ENCODE results near the gene SLC35G6. TPM values are rescaled to one million over a fixed set of nuclear protein-coding genes. Genes with fewer than 3 reads are reported as not detected.

The SLC35G6 gene
- not detected in 2 replicates for total RNA-seq

DNA sequence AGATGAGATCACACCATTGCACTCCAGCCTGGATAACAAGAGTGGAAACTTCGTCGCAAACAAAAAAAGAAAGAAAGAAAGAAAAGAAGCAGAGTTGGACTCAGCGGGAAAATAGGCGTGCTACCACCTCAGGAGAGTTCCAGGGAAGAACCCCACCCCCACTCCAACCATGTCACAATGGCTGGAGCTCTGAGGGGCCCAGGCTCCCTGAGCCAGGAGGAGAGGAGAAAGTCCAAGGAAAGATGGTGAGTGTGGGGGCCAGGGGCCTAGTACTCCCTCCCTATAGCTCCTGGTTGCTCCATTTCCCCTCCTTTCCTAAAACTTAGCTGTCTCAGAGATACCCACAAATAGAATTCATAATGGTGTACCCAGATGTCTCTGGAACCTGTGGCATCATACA, at the start of gene SLC35G6:
SLC35G6 (plus strand) TSS at position 172 of the 400 bp plus-strand sequence; CDS start at position 243, 71 bp downstream.

DNA sequence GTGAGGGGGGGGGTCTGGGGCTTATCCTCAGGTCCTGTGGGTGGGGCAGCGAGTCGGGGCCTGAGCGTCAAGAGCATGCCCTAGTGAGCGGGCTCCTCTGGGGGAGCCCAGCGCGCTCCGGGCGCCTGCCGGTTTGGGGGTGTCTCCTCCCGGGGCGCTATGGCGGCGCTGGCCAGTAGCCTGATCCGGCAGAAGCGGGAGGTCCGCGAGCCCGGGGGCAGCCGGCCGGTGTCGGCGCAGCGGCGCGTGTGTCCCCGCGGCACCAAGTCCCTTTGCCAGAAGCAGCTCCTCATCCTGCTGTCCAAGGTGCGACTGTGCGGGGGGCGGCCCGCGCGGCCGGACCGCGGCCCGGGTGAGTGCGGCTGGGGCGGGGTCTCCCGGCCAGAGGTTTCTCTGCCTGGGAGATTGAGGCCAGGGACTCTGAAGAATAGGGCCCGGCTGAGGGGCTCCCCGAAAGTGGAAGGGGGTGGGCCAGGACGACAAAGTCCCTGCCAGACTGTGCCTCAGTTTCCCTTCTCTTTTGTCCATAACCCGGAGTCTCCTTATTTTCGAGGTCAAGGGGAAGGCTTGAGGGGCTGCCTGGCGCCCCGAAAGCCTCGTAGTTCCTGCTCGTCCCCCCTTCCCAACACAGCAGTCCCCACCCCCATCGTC, 41.7 kb upstream of the SLC35G6 start, which contains the start of gene FGF11:
FGF11 (plus strand) TSS at position 51 of the 651 bp plus-strand sequence; CDS start at position 160, 109 bp downstream.

DNA sequence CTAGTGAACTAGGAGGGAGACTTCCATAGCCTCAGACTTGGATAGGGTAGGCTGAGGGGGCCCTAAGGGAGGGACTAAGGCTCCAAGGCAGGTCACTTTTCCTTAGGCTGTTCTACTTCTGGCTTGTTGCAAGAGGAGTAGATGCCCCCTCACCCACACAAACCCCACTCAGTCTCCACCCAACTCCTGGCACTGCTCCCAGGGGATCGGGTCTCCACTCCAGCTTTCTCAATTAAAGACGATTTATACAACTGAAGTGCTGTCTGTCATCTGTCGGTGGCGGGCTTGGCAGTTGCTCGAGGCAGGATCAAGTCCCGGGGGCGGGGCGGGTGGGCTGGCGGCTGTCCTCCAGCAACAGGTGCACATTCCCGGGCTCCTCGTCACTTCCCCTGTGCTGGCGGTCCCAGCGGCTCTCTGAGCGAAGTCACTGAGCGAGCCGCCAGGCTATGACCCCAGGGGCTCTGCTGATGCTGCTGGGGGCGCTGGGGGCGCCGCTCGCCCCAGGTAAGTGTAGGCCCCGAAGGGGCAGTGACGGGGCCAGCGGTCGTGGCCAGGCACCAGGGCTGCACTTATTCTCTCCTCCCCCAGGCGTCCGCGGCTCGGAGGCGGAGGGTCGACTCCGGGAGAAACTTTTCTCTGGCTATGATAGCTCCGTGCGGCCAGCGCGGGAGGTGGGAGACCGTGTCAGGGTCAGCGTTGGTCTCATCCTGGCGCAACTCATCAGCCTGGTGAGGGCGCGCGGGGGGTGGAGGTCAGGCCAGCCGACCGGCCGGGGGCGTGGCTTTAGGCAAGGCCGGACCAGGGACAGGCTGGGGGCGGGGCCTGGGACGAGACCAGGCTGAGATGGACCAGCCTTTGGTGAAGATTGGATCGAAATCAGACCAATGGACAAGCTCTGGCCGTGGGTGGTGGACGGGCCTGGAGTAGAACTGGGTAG, 36.3 kb upstream of the SLC35G6 start, which contains the start of gene CHRNB1:
CHRNB1 (plus strand) TSS at position 380 of the 937 bp plus-strand sequence; CDS start at position 447, 67 bp downstream.

DNA sequence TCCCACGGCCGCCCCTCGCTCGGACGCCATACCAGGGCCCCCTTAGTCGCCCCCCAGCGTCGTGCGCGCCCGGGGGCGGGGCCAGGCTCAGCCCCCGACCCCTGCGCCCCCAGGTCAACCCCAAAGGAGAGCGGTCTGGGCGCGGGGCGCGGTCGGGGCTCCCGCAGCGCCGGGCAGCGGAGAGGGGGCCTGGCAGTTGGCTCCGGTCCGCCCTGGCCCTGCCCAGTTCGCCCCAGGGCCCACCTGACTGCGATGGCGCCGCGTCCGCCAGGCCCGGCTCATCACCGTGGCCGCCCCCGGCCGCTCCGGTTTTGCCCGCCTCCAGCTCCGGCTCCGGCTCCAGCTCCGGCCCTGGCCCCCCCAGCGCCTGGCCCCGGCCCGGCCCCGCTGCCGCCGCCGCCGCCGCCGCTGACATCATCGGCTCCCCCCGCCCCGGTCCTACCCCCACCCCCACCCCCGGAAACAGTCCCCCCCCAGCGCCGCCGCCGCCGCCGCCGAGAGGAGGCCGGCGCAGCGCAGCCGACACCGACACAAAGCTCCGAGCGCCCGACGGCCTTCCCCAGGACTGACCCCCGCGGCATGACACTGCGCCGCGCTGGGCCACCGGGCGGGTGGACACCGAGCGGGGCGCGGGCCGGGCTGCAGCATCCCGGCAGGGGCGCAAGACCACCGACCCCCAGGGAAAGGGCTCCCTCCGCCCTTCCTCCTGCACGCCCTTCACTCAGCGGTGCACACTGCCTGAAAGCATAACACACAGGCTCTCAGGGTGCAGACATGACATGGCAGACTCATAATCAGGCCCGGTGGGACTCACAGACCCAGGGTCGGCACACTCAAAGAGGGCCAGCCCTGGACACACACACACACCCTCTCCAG, 1.8 kb upstream of the SLC35G6 start, which contains the start of gene ZBTB4:
ZBTB4 (minus strand) TSS at position 419 of the 876 bp plus-strand sequence. CDS start 12,830 bp downstream, outside the sequence.

DNA sequence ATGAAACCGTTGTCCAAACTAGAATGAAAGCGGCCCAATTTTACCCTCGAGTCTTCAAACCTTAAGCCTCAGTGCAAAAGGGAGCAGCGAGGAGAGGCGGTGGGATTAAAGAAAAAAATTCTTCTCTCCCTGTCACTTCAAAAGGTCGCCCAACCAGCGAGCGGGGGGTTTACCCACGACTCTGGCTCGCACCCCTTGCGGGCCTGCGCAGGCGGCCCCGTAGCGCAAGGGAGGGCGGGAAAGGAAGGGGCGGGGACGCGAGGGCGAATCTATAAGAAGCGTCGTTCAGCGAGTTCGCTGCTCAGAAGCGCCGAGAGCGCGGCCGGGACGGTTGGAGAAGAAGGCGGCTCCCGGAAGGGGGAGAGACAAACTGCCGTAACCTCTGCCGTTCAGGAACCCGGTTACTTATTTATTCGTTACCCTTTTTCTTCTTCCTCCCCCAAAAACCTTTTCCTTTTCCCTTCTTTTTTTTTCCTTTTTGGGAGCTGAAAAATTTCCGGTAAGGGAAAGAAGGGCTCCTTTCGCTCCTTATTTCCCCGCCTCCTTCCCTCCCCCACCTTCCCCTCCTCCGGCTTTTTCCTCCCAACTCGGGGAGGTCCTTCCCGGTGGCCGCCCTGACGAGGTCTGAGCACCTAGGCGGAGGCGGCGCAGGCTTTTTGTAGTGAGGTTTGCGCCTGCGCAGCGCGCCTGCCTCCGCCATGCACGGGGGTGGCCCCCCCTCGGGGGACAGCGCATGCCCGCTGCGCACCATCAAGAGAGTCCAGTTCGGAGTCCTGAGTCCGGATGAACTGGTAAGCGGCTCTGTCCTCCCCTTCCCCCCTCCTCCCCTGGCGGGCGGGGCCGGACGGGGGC, 3.0 kb downstream of the SLC35G6 start, which contains the start of gene POLR2A:
POLR2A (plus strand) TSS at position 300 of the 852 bp plus-strand sequence.

Other genes starting within 250 kb of the SLC35G6 start
- gene DVL2, start 246.9 kb upstream of the SLC35G6 start, total RNA-seq = 62.4 and 66.6 TPM in 2 replicates
- gene PHF23, start 242.0 kb upstream of the SLC35G6 start, total RNA-seq = 27.0 and 32.2 TPM in 2 replicates
- gene GABARAP, start 239.0 kb upstream of the SLC35G6 start, total RNA-seq = 57.8 and 81.4 TPM in 2 replicates
- gene CTDNEP1, start 229.7 kb upstream of the SLC35G6 start, total RNA-seq = 26.3 and 49.0 TPM in 2 replicates
- gene ELP5, start 229.2 kb upstream of the SLC35G6 start, total RNA-seq = 11.0 and 16.7 TPM in 2 replicates
- gene CLDN7, start 219.0 kb upstream of the SLC35G6 start, total RNA-seq = 453 and 573 TPM in 2 replicates
- under 0.01 and 0.14 TPM in 2 replicates for gene SLC2A4, start 199.7 kb upstream of the SLC35G6 start, total RNA-seq
- 0.34 and 1.1 TPM in 2 replicates for gene YBX2, start 186.8 kb upstream of the SLC35G6 start, total RNA-seq
- 435 and 611 TPM in 2 replicates for gene EIF5A, start 173.8 kb upstream of the SLC35G6 start, total RNA-seq
- gene GPS2, start 166.1 kb upstream of the SLC35G6 start, total RNA-seq = 29.4 and 30.4 TPM in 2 replicates
- gene NEURL4, start 152.1 kb upstream of the SLC35G6 start, total RNA-seq = 15.7 and 22.5 TPM in 2 replicates
- gene ACAP1, start 144.9 kb upstream of the SLC35G6 start, total RNA-seq = 0.34 and 0.71 TPM in 2 replicates
- gene KCTD11, start 129.3 kb upstream of the SLC35G6 start, total RNA-seq = 7.2 and 21.0 TPM in 2 replicates
- gene TMEM95, start 126.3 kb upstream of the SLC35G6 start, total RNA-seq = not detected in 2 replicates
- gene TNK1, start 100.4 kb upstream of the SLC35G6 start, total RNA-seq = 5.8 and 10.6 TPM in 2 replicates
- gene PLSCR3, start 86.9 kb upstream of the SLC35G6 start, total RNA-seq = 12.6 and 28.2 TPM in 2 replicates
- 26.6 and 88.9 TPM in 2 replicates for gene TMEM256, start 77.3 kb upstream of the SLC35G6 start, total RNA-seq
- gene NLGN2, start 73.6 kb upstream of the SLC35G6 start, total RNA-seq = 1.4 and 6.1 TPM in 2 replicates
- not detected in 2 replicates for gene SPEM1, start 61.1 kb upstream of the SLC35G6 start, total RNA-seq
- not detected in 2 replicates for gene SPEM2, start 55.8 kb upstream of the SLC35G6 start, total RNA-seq
- not detected in 2 replicates for gene SPEM3, start 52.6 kb upstream of the SLC35G6 start, total RNA-seq
- gene TMEM102, start 46.0 kb upstream of the SLC35G6 start, total RNA-seq = 10.3 and 10.7 TPM in 2 replicates
- 19.1 and 44.3 TPM in 2 replicates for gene FGF11, start 41.9 kb upstream of the SLC35G6 start, total RNA-seq
- gene CHRNB1, start 36.4 kb upstream of the SLC35G6 start, total RNA-seq = 7.6 and 14.7 TPM in 2 replicates
- gene ZBTB4, start 1.8 kb upstream of the SLC35G6 start, total RNA-seq = 17.4 and 37.4 TPM in 2 replicates
- 75.9 and 140 TPM in 2 replicates for gene POLR2A, start 2.9 kb downstream of the SLC35G6 start, total RNA-seq
- 0.34 and 2.5 TPM in 2 replicates for gene TNFSF12, start 67.6 kb downstream of the SLC35G6 start, total RNA-seq
- 2.6 and 3.8 TPM in 2 replicates for gene TNFSF13, start 77.3 kb downstream of the SLC35G6 start, total RNA-seq
- gene SENP3, start 80.5 kb downstream of the SLC35G6 start, total RNA-seq = 76.8 and 126 TPM in 2 replicates
- gene CD68, start 98.2 kb downstream of the SLC35G6 start, total RNA-seq = 8.3 and 13.7 TPM in 2 replicates
- gene MPDU1, start 102.4 kb downstream of the SLC35G6 start, total RNA-seq = 31.0 and 32.5 TPM in 2 replicates
- gene SOX15, start 108.6 kb downstream of the SLC35G6 start, total RNA-seq = 38.7 and 54.0 TPM in 2 replicates
- gene FXR2, start 133.5 kb downstream of the SLC35G6 start, total RNA-seq = 39.1 and 51.3 TPM in 2 replicates
- 22.5 and 23.2 TPM in 2 replicates for gene SAT2, start 146.4 kb downstream of the SLC35G6 start, total RNA-seq
- gene SHBG, start 148.7 kb downstream of the SLC35G6 start, total RNA-seq = under 0.01 and 0.21 TPM in 2 replicates
- not detected in 2 replicates for gene ATP1B2, start 169.5 kb downstream of the SLC35G6 start, total RNA-seq
- gene TP53, start 206.0 kb downstream of the SLC35G6 start, total RNA-seq = 26.7 and 40.1 TPM in 2 replicates
- gene WRAP53, start 207.0 kb downstream of the SLC35G6 start, total RNA-seq = 2.7 and 3.3 TPM in 2 replicates
- under 0.01 and 0.14 TPM in 2 replicates for gene EFNB3, start 223.8 kb downstream of the SLC35G6 start, total RNA-seq
- gene DNAH2, start 236.3 kb downstream of the SLC35G6 start, total RNA-seq = under 0.01 and 0.21 TPM in 2 replicates